Measurements from ENCODE around the gene CGNL1.

Gene CGNL1

GRCh38 chr15:57578288-57578900 lies 202.1 kb downstream of the CGNL1 start:
- no peak overlapping the region for H3K4me3 ChIP-seq (ENCODE audit: control insufficient read depth, low read depth, low read length)
- no peak for DNase-seq (ENCODE audit: low read depth)
- no peak for TF ChIP-seq CTCF (conservative IDR thresholded peaks at IDR 0.05; ENCODE audit: control insufficient read depth, insufficient read depth, low read depth, low read length)

GRCh38 chr15:57580428-57580827 lies 204.1 kb downstream of the CGNL1 start:
- DNase-seq (ENCODE audit: low read depth) = no peak
- TF ChIP-seq CTCF (conservative IDR thresholded peaks at IDR 0.05; ENCODE audit: control insufficient read depth, insufficient read depth, low read depth, low read length) = no peak
- no peak overlapping the region for H3K4me3 ChIP-seq (ENCODE audit: control insufficient read depth, low read depth, low read length)

GRCh38 chr15:57580866-57581265 lies 204.6 kb downstream of the CGNL1 start:
- DNase-seq (ENCODE audit: low read depth) = no peak
- TF ChIP-seq CTCF (conservative IDR thresholded peaks at IDR 0.05; ENCODE audit: control insufficient read depth, insufficient read depth, low read depth, low read length) = no peak
- H3K4me3 ChIP-seq (ENCODE audit: control insufficient read depth, low read depth, low read length) = no peak overlapping the region

- H3K4me3 ChIP-seq (ENCODE audit: control insufficient read depth, low read depth, low read length) = no peak overlapping the region
- no peak for TF ChIP-seq CTCF (conservative IDR thresholded peaks at IDR 0.05; ENCODE audit: control insufficient read depth, insufficient read depth, low read depth, low read length)
- no peak for DNase-seq (ENCODE audit: low read depth)
These were observed 205.8 kb downstream of the CGNL1 start for GRCh38 chr15:57582090-57582489.

GRCh38 chr15:57583282-57583681 lies 207.0 kb downstream of the CGNL1 start:
- DNase-seq (ENCODE audit: low read depth) = no peak
- H3K4me3 ChIP-seq (ENCODE audit: control insufficient read depth, low read depth, low read length) = no peak overlapping the region
- TF ChIP-seq CTCF (conservative IDR thresholded peaks at IDR 0.05; ENCODE audit: control insufficient read depth, insufficient read depth, low read depth, low read length) = no peak

- no peak for TF ChIP-seq CTCF (conservative IDR thresholded peaks at IDR 0.05; ENCODE audit: control insufficient read depth, insufficient read depth, low read depth, low read length)
These were observed 207.4 kb downstream of the CGNL1 start for GRCh38 chr15:57583720-57584119.

More at GRCh38 chr15:57583720-57584119, 207.4 kb downstream of the CGNL1 start:
- H3K4me3 ChIP-seq (ENCODE audit: control insufficient read depth, low read depth, low read length) = no peak overlapping the region
- DNase-seq (ENCODE audit: low read depth) = no peak
